Uterus (tissue), 2 donors: ENCODE data around the gene XKRX.

Experiments used
- CTCF ChIP-seq, 4 experiments: fragments of 200-600 bp in 2 of 4; fragments of 450-650 bp in 2 of 4; sonication (generic) in 2 of 4; IDR thresholded peaks; one replicate each; pipeline ENCODE4 v1.5.1; 2016 to 2019; ENCODE audit warnings: antibody characterized with exemption in 4 of 4, mild to moderate bottlenecking in 2 of 4, moderate library complexity in 1 of 4
- POLR2A ChIP-seq, 2 donors: fragments of 450-650 bp; IDR thresholded peaks; one replicate each; pipeline ENCODE4 v1.6.1; 2016; ENCODE audit warnings: antibody characterized with exemption in 2 of 2, mild to moderate bottlenecking in 1 of 2, moderate library complexity in 1 of 2

- no peak for TF ChIP-seq CTCF (IDR thresholded peaks at IDR 0.05)
- TF ChIP-seq POLR2A (IDR thresholded peaks at IDR 0.05), result no peak
Observed at GRCh38 chrX:100976211-100976610, 47.5 kb upstream of the XKRX start.
